Esophagus squamous epithelium (tissue), 4 donors: ENCODE measurements around the gene BTG2.

Experiments
- CTCF ChIP-seq, 6 experiments: fragments of 450-650 bp in 4 of 6; fragments of 200-600 bp in 2 of 6; sonication (generic) in 2 of 6; IDR thresholded peaks; one replicate each; pipeline ENCODE4 v1.5.1; 2016 to 2019; ENCODE audit warnings: antibody characterized with exemption in 6 of 6, mild to moderate bottlenecking in 4 of 6, moderate library complexity in 4 of 6
- POLR2A ChIP-seq, 4 donors: fragments of 450-650 bp; IDR thresholded peaks; one replicate each; pipeline ENCODE4 v1.6.1; 2017; ENCODE audit warnings: antibody characterized with exemption in 4 of 4, mild to moderate bottlenecking in 4 of 4, moderate library complexity in 3 of 4

GRCh38 chr1:203316626-203317093, 11.3 kb downstream of the BTG2 start:
- TF ChIP-seq CTCF (IDR thresholded peaks at IDR 0.05) (no peak), POLR2A (IDR thresholded peaks at IDR 0.05) (no peak)
